Mesenchymal stem cell (in vitro differentiated cells and primary cell): ENCODE measurements around the gene COL28A1.

Experiments
- DNase-seq: peaks from one replicate; pipeline ENCODE4 v3.0.0-alpha.2; 2013
- H2AFZ ChIP-seq: one replicate; pipeline ENCODE4 v1.6.1; 2013; ENCODE audit warnings: low read depth, mild to moderate bottlenecking, control low read depth, inconsistent platforms, low read length, moderate library complexity
- H2AK5ac ChIP-seq: 2 replicates; pipeline ENCODE4 v1.6.1; 2013; ENCODE audit warnings: low read length, moderate library complexity, mild to moderate bottlenecking, inconsistent platforms; ENCODE audit not compliant: severe bottlenecking
- H2BK120ac ChIP-seq: one replicate; pipeline ENCODE4 v1.6.1; 2013; ENCODE audit warnings: low read depth, mild to moderate bottlenecking, inconsistent platforms, low read length, moderate library complexity
- H2BK12ac ChIP-seq, 2 experiments: one replicate each; pipeline ENCODE4 v1.6.1; 2013; ENCODE audit warnings: inconsistent platforms in 2 of 2, low read length in 2 of 2, mild to moderate bottlenecking in 2 of 2, moderate library complexity in 2 of 2, control low read depth in 1 of 2
- H2BK15ac ChIP-seq: one replicate; pipeline ENCODE4 v1.6.1; 2013; ENCODE audit warnings: mild to moderate bottlenecking, low read depth, inconsistent platforms; ENCODE audit not compliant: poor library complexity, severe bottlenecking
- H2BK5ac ChIP-seq: 2 replicates; pipeline ENCODE4 v1.6.1; 2013; ENCODE audit warnings: low read depth, mild to moderate bottlenecking, low read length, control low read depth, inconsistent platforms; ENCODE audit not compliant: poor library complexity, severe bottlenecking
- H3K14ac ChIP-seq, 2 experiments: one replicate each; pipeline ENCODE4 v1.6.1; 2013; ENCODE audit warnings: inconsistent platforms in 2 of 2, low read length in 2 of 2, control low read depth in 1 of 2, mild to moderate bottlenecking in 1 of 2, moderate library complexity in 1 of 2
- H3K18ac ChIP-seq, 2 experiments: one replicate each; pipeline ENCODE4 v1.6.1; 2013; ENCODE audit warnings: inconsistent platforms in 2 of 2, low read length in 2 of 2, control low read depth in 1 of 2, low read depth in 1 of 2, mild to moderate bottlenecking in 1 of 2
- H3K23ac ChIP-seq, 2 experiments: one replicate each; pipeline ENCODE4 v1.6.1; 2013; ENCODE audit warnings: inconsistent platforms in 2 of 2, low read length in 2 of 2, mild to moderate bottlenecking in 2 of 2, moderate library complexity in 2 of 2, control low read depth in 1 of 2
- H3K27ac ChIP-seq: 2 replicates; pipeline ENCODE4 v1.5.1; 2013; ENCODE audit warnings: mild to moderate bottlenecking, moderate library complexity, low read length, control low read depth, inconsistent platforms; ENCODE audit not compliant: poor library complexity, severe bottlenecking
- H3K27me3 ChIP-seq, 2 experiments: 2 replicates each; pipeline versions ENCODE4 v1.6.1 to v1.7.0; 2013; ENCODE audit warnings: low read length in 2 of 2, mild to moderate bottlenecking in 2 of 2, moderate library complexity in 2 of 2, control low read depth in 1 of 2, inconsistent platforms in 1 of 2; ENCODE audit not compliant: control insufficient read depth in 1 of 2, insufficient read depth in 1 of 2
- H3K36me3 ChIP-seq, 2 experiments: 2 replicates each; pipeline versions ENCODE4 v1.6.1 to v1.7.0; 2013; ENCODE audit warnings: low read length in 2 of 2, control low read depth in 1 of 2, inconsistent platforms in 1 of 2, low read depth in 1 of 2, mild to moderate bottlenecking in 1 of 2; ENCODE audit not compliant: insufficient read depth in 2 of 2, control insufficient read depth in 1 of 2
- H3K4ac ChIP-seq, 2 experiments: one replicate each; pipeline ENCODE4 v1.6.1; 2013; ENCODE audit warnings: inconsistent platforms in 2 of 2, low read length in 2 of 2, mild to moderate bottlenecking in 2 of 2, moderate library complexity in 2 of 2, control low read depth in 1 of 2, low read depth in 1 of 2
- H3K4me1 ChIP-seq: 2 replicates; pipeline ENCODE4 v1.6.1; 2013; ENCODE audit warnings: low read depth, low read length, control low read depth; ENCODE audit not compliant: control insufficient read depth, insufficient read depth
- H3K4me2 ChIP-seq: 2 replicates; pipeline ENCODE4 v1.6.1; 2013; ENCODE audit warnings: low read length, mild to moderate bottlenecking, inconsistent platforms; ENCODE audit not compliant: poor library complexity, severe bottlenecking
- H3K4me3 ChIP-seq, 2 experiments: 2 replicates each; pipeline versions ENCODE4 v1.5.1 to v1.7.0; 2013; ENCODE audit warnings: low read length in 2 of 2, mild to moderate bottlenecking in 2 of 2, control low read depth in 1 of 2, low read depth in 1 of 2; ENCODE audit not compliant: insufficient read depth in 1 of 2
- H3K79me1 ChIP-seq: replicated peaks from 2 replicates; pipeline ENCODE4 v1.6.1; 2013; ENCODE audit warnings: mild to moderate bottlenecking, control low read depth, low read length, inconsistent platforms; ENCODE audit not compliant: poor library complexity, severe bottlenecking
- H3K9ac ChIP-seq: 2 replicates; pipeline ENCODE4 v1.7.0; 2013; ENCODE audit warnings: mild to moderate bottlenecking, low read length, moderate library complexity
- H3K9me3 ChIP-seq: 2 replicates; pipeline ENCODE4 v1.7.0; 2013; ENCODE audit warnings: mild to moderate bottlenecking, low read length; ENCODE audit not compliant: control insufficient read depth
- H4K8ac ChIP-seq: one replicate; pipeline ENCODE4 v1.6.1; 2013; ENCODE audit warnings: inconsistent platforms, mild to moderate bottlenecking, low read length, moderate library complexity
- H4K91ac ChIP-seq: one replicate; pipeline ENCODE4 v1.6.1; 2013; ENCODE audit warnings: mild to moderate bottlenecking, low read length, inconsistent platforms
- WGBS: methylation state at CpG from one replicate; pipeline ENCODE4 v1.1.7; 2013; ENCODE audit warnings: mixed read lengths; 5-methylcytosine and 5-hydroxymethylcytosine counted together

Gene COL28A1

DNA sequence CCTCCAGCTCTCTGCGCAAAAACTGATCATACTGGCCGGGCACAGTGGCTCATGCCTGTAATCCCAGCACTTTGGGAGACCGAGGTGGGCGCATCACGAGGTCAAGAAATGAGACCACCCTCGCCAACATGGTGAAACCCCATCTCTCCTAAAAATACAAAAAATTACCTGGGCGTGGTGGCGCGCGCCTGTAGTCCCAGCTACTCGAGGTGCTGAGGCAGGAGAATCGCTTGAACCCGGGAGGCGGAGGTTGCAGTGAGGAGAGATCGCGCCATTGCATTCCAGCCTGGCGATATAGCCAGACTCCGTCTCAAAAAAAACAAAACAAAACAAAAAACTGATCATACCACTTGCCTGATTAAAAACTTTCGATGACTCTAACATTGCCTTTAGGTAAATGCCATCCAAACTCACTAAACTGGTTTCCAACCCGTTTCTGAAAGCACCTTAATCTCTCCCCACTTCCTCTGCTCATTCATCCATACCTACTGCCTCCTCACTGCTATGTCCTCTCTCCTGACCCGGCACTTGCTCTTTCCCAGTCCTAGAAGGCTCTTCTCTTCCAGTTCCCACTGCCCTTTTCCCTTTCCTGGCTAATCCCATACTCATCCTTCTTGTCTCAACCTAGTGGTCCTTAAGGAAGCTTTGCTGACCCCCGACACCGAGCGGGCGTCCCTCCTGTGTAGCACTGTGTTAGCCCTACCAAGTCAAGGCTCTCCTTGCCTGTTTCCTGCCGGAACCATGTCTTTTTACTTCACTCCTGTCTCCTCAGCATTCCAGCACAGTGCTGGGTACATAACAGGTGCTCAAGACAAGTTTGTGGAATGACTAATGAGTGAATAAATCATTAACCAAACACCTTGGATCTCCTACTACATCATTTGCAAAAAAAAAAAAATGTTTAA, 30.3 kb upstream of the COL28A1 start:
- H3K36me3 ChIP-seq: peaks cover 0 to 2% of the 10 kb centered on the region in 2 experiments
- no peaks in the 10 kb centered on the region for H3K27me3 ChIP-seq
- peak overlapping the region; percentile 55 for H2AFZ ChIP-seq
- H4K8ac ChIP-seq: peak overlapping the region; percentile 84
- peak overlapping the region; percentile 77 for H3K27ac ChIP-seq
- H4K91ac ChIP-seq: peak overlapping the region; percentile 7
- no peak overlapping the region for H2BK15ac ChIP-seq
- peaks cover 10% of the 10 kb centered on the region for H3K4me1 ChIP-seq
- peak overlapping the region; percentile 45 for H3K4me2 ChIP-seq
- H3K4ac ChIP-seq: no peak overlapping the region
- peaks cover 4% of the 10 kb centered on the region for H3K79me1 ChIP-seq
- H3K4me3 ChIP-seq: peak overlapping the region; percentile 71 to 87
- H3K9me3 ChIP-seq: no peaks in the 10 kb centered on the region
- H2BK5ac ChIP-seq: no peak overlapping the region
- peak overlapping the region in 1 of 2 experiments; percentile 77 for H2BK12ac ChIP-seq
- no peak for DNase-seq
- H3K14ac ChIP-seq: no peak overlapping the region
- H3K9ac ChIP-seq: peak overlapping the region; percentile 92
- H3K18ac ChIP-seq: no peak overlapping the region
- H2BK120ac ChIP-seq: no peak overlapping the region
- no peak overlapping the region for H3K23ac ChIP-seq
- H2AK5ac ChIP-seq: peak overlapping the region; percentile 64
- WGBS: 89% methylated on average over 26 of the region's 26 CpGs

GRCh38 chr7:7565018-7565680, 29.5 kb upstream of the COL28A1 start:
- Histone ChIP-seq H3K4ac (no peak overlapping the region), H2AK5ac (peak overlapping the region; percentile 64), H3K27ac (no peak overlapping the region), H3K23ac (no peak overlapping the region), H2BK12ac (no peak overlapping the region), H3K27me3 (no peaks in the 10 kb centered on the region), H2BK120ac (no peak overlapping the region), H4K8ac (no peak overlapping the region), H3K14ac (no peak overlapping the region), H2BK5ac (no peak overlapping the region), H3K18ac (no peak overlapping the region), H3K4me3 (no peak overlapping the region), H3K4me2 (no peak overlapping the region), H3K36me3 (no peaks in the 10 kb centered on the region), H3K79me1 (peaks cover 5% of the 10 kb centered on the region), H2AFZ (no peak overlapping the region), H4K91ac (no peak overlapping the region), H2BK15ac (no peak overlapping the region), H3K4me1 (peaks cover 9% of the 10 kb centered on the region), H3K9ac (no peak overlapping the region), H3K9me3 (no peaks in the 10 kb centered on the region)
- no peak for DNase-seq
- WGBS: 98% methylated on average over 4 of the region's 4 CpGs

DNA sequence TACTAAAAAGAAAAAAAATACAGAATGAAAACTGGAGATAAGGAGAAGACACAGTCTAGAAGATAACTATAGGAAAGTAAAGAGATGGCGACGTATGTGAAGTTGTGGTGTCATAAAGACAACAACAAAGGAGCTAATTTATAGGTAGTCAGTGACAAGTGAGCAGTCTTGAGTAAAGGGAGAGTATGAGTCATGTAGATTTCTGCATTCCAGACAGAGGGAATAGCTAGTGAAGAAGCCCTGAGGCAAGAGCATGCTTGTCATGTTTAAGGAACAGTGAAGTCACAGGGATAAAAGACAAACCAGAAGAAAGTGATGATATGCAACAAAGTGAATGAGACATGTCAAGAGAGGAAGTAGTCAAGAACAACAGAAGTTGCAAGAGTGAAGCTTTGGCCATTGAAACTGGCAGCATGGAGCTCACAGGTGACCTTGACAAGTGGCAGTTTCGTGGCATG, 28.7 kb upstream of the COL28A1 start:
- H2BK5ac ChIP-seq: no peak overlapping the region
- DNase-seq: peak; percentile 91
- WGBS: 33% methylated on average over 3 of the region's 3 CpGs
- H3K9me3 ChIP-seq: peaks cover 7% of the 10 kb centered on the region
- no peaks in the 10 kb centered on the region for H3K27me3 ChIP-seq
- H2BK15ac ChIP-seq: no peak overlapping the region
- H3K27ac ChIP-seq: peak overlapping the region; percentile 6
- no peak overlapping the region for H3K4me3 ChIP-seq
- no peak overlapping the region for H3K23ac ChIP-seq
- H2BK120ac ChIP-seq: no peak overlapping the region
- H3K14ac ChIP-seq: no peak overlapping the region
- no peak overlapping the region for H3K4ac ChIP-seq
- no peak overlapping the region for H3K4me2 ChIP-seq
- H4K8ac ChIP-seq: no peak overlapping the region
- no peak overlapping the region for H4K91ac ChIP-seq
- no peak overlapping the region for H3K9ac ChIP-seq
- no peak overlapping the region for H2AFZ ChIP-seq
- H3K4me1 ChIP-seq: peaks cover 9% of the 10 kb centered on the region
- no peak overlapping the region for H2BK12ac ChIP-seq
- H2AK5ac ChIP-seq: no peak overlapping the region
- H3K18ac ChIP-seq: no peak overlapping the region
- H3K36me3 ChIP-seq: no peaks in the 10 kb centered on the region
- peaks cover 5% of the 10 kb centered on the region for H3K79me1 ChIP-seq

DNA sequence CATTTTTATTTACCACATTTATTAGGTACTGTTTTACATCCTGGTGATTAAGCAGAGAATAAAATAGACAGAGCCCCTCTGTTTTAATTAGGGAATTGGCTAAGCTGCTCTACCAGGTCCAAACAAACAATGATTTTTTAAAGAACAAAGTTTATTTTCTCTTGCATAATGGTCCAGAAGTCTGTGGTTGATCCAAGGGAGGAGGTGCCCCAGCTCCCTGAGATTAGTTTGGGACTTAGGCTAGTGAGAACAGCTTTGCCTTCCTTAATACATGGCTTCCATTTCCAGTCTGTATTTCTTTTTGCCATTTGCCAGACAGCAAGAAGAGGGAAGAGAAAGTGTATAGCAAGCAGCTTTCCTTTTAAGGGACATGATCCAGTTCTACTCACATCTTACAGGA, 28.1 kb upstream of the COL28A1 start:
- Histone ChIP-seq H2BK12ac (no peak overlapping the region), H3K4me3 (no peak overlapping the region), H2BK5ac (no peak overlapping the region), H3K9ac (no peak overlapping the region), H4K91ac (no peak overlapping the region), H3K79me1 (peaks cover 5% of the 10 kb centered on the region), H3K36me3 (no peaks in the 10 kb centered on the region), H2BK120ac (no peak overlapping the region), H4K8ac (no peak overlapping the region), H2AK5ac (peak overlapping the region; percentile 92), H3K4me1 (peaks cover 9% of the 10 kb centered on the region), H3K27ac (peak overlapping the region; percentile 64), H3K23ac (no peak overlapping the region), H3K18ac (no peak overlapping the region), H3K4ac (no peak overlapping the region), H3K4me2 (no peak overlapping the region), H2BK15ac (no peak overlapping the region), H3K27me3 (no peaks in the 10 kb centered on the region), H3K14ac (no peak overlapping the region), H3K9me3 (peaks cover 9% of the 10 kb centered on the region), H2AFZ (no peak overlapping the region)
- peak; percentile 15 for DNase-seq
